H9 (cell line): ENCODE results near the gene NAA25. TPM values are rescaled to one million over a fixed set of nuclear protein-coding genes. Genes with fewer than 3 reads are reported as not detected.

ENCODE experiments used
- DNase-seq: peaks from one replicate; pipeline ENCODE4 v3.0.0-alpha.2; 2017
- H2AFZ ChIP-seq: one replicate; pipeline ENCODE4 v1.6.1; 2013; ENCODE audit warnings: mild to moderate bottlenecking, low read length, control low read depth, moderate library complexity
- H2AK5ac ChIP-seq: 2 replicates; pipeline ENCODE4 v1.6.1; 2013; ENCODE audit warnings: low read length, control low read depth, mixed read lengths; ENCODE audit not compliant: insufficient read length
- H2BK120ac ChIP-seq: one replicate; pipeline ENCODE4 v1.6.1; 2013; ENCODE audit warnings: low read depth, mild to moderate bottlenecking, low read length, control low read depth, inconsistent platforms; ENCODE audit not compliant: poor library complexity, severe bottlenecking
- H2BK12ac ChIP-seq: 2 replicates; pipeline ENCODE4 v1.6.1; 2013; ENCODE audit warnings: low read length, control low read depth, mixed read lengths, low read depth; ENCODE audit not compliant: insufficient read length
- H2BK15ac ChIP-seq: 2 replicates; pipeline ENCODE4 v1.6.1; 2013; ENCODE audit warnings: low read depth, low read length, control low read depth
- H2BK20ac ChIP-seq: one replicate; pipeline ENCODE4 v1.6.1; 2013; ENCODE audit warnings: low read depth, mild to moderate bottlenecking, low read length, control low read depth, inconsistent platforms; ENCODE audit not compliant: poor library complexity, severe bottlenecking
- H2BK5ac ChIP-seq: 2 replicates; pipeline ENCODE4 v1.6.1; 2013; ENCODE audit warnings: low read length, control low read depth, mixed read lengths; ENCODE audit not compliant: insufficient read length
- H3K14ac ChIP-seq: 2 replicates; pipeline ENCODE4 v1.6.1; 2013; ENCODE audit warnings: low read length, control low read depth; ENCODE audit not compliant: insufficient read depth
- H3K18ac ChIP-seq: 2 replicates; pipeline ENCODE4 v1.6.1; 2013; ENCODE audit warnings: low read depth, mild to moderate bottlenecking, mixed read lengths, low read length, control low read depth; ENCODE audit not compliant: insufficient read length
- H3K23ac ChIP-seq: 2 replicates; pipeline ENCODE4 v1.6.1; 2013; ENCODE audit warnings: low read length, control low read depth, mixed read lengths, low read depth; ENCODE audit not compliant: insufficient read length
- H3K23me2 ChIP-seq: 2 replicates; pipeline ENCODE4 v1.6.1; 2013; ENCODE audit warnings: low read depth, mild to moderate bottlenecking, mixed read lengths, low read length, control low read depth; ENCODE audit not compliant: insufficient read length, poor library complexity, severe bottlenecking
- H3K27ac ChIP-seq: 2 replicates; pipeline ENCODE4 v1.5.1; 2013; ENCODE audit warnings: low read length, control low read depth, mixed read lengths, low read depth; ENCODE audit not compliant: insufficient read length
- H3K27me3 ChIP-seq: 2 replicates; pipeline ENCODE4 v1.6.1; 2013; ENCODE audit warnings: low read length, control low read depth, inconsistent platforms; ENCODE audit not compliant: insufficient read depth
- H3K4ac ChIP-seq: 2 replicates; pipeline ENCODE4 v1.6.1; 2013; ENCODE audit warnings: low read depth, mild to moderate bottlenecking, control low read depth, inconsistent platforms, low read length, moderate library complexity
- H3K4me1 ChIP-seq: 2 replicates; pipeline ENCODE4 v1.6.1; 2013; ENCODE audit warnings: low read length, control low read depth, inconsistent platforms; ENCODE audit not compliant: insufficient read depth
- H3K4me2 ChIP-seq: 2 replicates; pipeline ENCODE4 v1.6.1; 2013; ENCODE audit warnings: low read length, control low read depth, mixed read lengths; ENCODE audit not compliant: insufficient read length, insufficient read depth
- H3K56ac ChIP-seq: 2 replicates; pipeline ENCODE4 v1.6.1; 2013; ENCODE audit warnings: low read depth, mild to moderate bottlenecking, mixed read lengths, low read length, control low read depth; ENCODE audit not compliant: insufficient read length
- H3K79me1 ChIP-seq: 2 replicates; pipeline ENCODE4 v1.6.1; 2013; ENCODE audit warnings: low read depth, mild to moderate bottlenecking, moderate library complexity, low read length, control low read depth, inconsistent platforms; ENCODE audit not compliant: insufficient read depth, poor library complexity, severe bottlenecking
- H3K79me2 ChIP-seq: 2 replicates; pipeline ENCODE4 v1.6.1; 2013; ENCODE audit warnings: low read length, control low read depth, inconsistent platforms; ENCODE audit not compliant: insufficient read depth
- H3K9ac ChIP-seq: 2 replicates; pipeline ENCODE4 v1.6.1; 2013; ENCODE audit warnings: low read length, control low read depth, mixed read lengths; ENCODE audit not compliant: insufficient read length; ENCODE audit errors: extremely low read depth
- H3K9me3 ChIP-seq: one replicate; pipeline ENCODE4 v1.6.1; 2013; ENCODE audit warnings: low read depth, low read length, inconsistent platforms; ENCODE audit not compliant: control insufficient read depth
- H3T11ph ChIP-seq: one replicate; pipeline ENCODE4 v1.6.1; 2013; ENCODE audit warnings: mild to moderate bottlenecking, low read length, control low read depth, inconsistent platforms
- H4K20me1 ChIP-seq: one replicate; pipeline ENCODE4 v1.6.1; 2013; ENCODE audit not compliant: control insufficient read depth, insufficient read length, insufficient read depth
- H4K5ac ChIP-seq: 2 replicates; pipeline ENCODE4 v1.6.1; 2013; ENCODE audit warnings: low read depth, mild to moderate bottlenecking, mixed read lengths, low read length, control low read depth; ENCODE audit not compliant: insufficient read length
- H4K8ac ChIP-seq: replicated peaks from 2 replicates; pipeline ENCODE4 v1.6.1; 2013; ENCODE audit warnings: low read length, control low read depth, mixed read lengths, low read depth; ENCODE audit not compliant: insufficient read length
- H4K91ac ChIP-seq: 2 replicates; pipeline ENCODE4 v1.6.1; 2013; ENCODE audit warnings: low read depth, mild to moderate bottlenecking, moderate library complexity, mixed read lengths, low read length, control low read depth; ENCODE audit not compliant: insufficient read length
- H3K27ac Mint-ChIP-seq, 3 experiments: 2 replicates in 2 of 3; 3 replicates in 1 of 3; pipeline ENCODE4 v1.8.0; 2020 to 2021; ENCODE audit warnings: mixed read lengths in 3 of 3, mild to moderate bottlenecking in 1 of 3, moderate library complexity in 1 of 3
- H3K27me3 Mint-ChIP-seq: 2 replicates; pipeline ENCODE4 v1.8.0; 2021; ENCODE audit warnings: low read depth, mild to moderate bottlenecking, moderate library complexity, mixed read lengths
- H3K36me3 Mint-ChIP-seq, 3 experiments: 2 replicates in 2 of 3; 3 replicates in 1 of 3; pipeline ENCODE4 v1.8.0; 2020 to 2021; ENCODE audit warnings: low read depth in 3 of 3, mixed read lengths in 3 of 3; ENCODE audit not compliant: insufficient read depth in 1 of 3
- H3K4me1 Mint-ChIP-seq, 2 experiments: 2 replicates each; pipeline ENCODE4 v1.8.0; 2020; ENCODE audit warnings: mixed read lengths in 2 of 2
- H3K4me3 Mint-ChIP-seq, 2 experiments: 2 replicates in 1 of 2; 3 replicates in 1 of 2; pipeline ENCODE4 v1.8.0; 2020 to 2021; ENCODE audit warnings: mild to moderate bottlenecking in 2 of 2, mixed read lengths in 2 of 2, moderate library complexity in 1 of 2
- H3K9me3 Mint-ChIP-seq, 2 experiments: 2 replicates in 1 of 2; 3 replicates in 1 of 2; pipeline ENCODE4 v1.8.0; 2020; ENCODE audit warnings: mild to moderate bottlenecking in 2 of 2, mixed read lengths in 2 of 2, moderate library complexity in 1 of 2
- CTCF ChIP-seq: fragments of 200-600 bp; sonication (generic); conservative IDR thresholded peaks from 3 replicates; pipeline ENCODE4 v1.8.0; 2021; ENCODE audit warnings: antibody characterized with exemption, mild to moderate bottlenecking
- WGBS: extraction: QIAGEN DNeasy Blood & Tissue Kit; methylation state at CpG from one replicate; pipeline ENCODE4 v1.1.7; 2013; ENCODE audit warnings: missing lambda C conversion rate, low lambda C conversion rate, mixed read lengths; ENCODE audit not compliant: insufficient read length; ENCODE audit errors: extremely low coverage; 5-methylcytosine and 5-hydroxymethylcytosine counted together
- total RNA-seq: library from RNA; stranded (reverse); gene quantifications from 2 replicates; pipeline ENCODE4 v1.2.1, GENCODE V29; 2021

The NAA25 gene
- total RNA-seq, 1 experiment from 2014 or later = 57.1 TPM

- no CpG with 5 or more reads among the region's 8 CpGs for WGBS
- no peaks in the 10 kb centered on the region for H3K4me1 ChIP-seq
- H4K5ac ChIP-seq = no peak overlapping the region
- no peak overlapping the region for H3K56ac ChIP-seq
- H3K14ac ChIP-seq = no peak overlapping the region
- no peaks in the 10 kb centered on the region for H3K79me1 ChIP-seq
- H3K79me2 ChIP-seq = peaks cover 9% of the 10 kb centered on the region; the same call in 1 of the 2 replicates
- no peak overlapping the region for H3K27ac ChIP-seq
- no peak overlapping the region for H3K4ac ChIP-seq
- H3K23ac ChIP-seq = no peak overlapping the region
- no peak overlapping the region for H2AFZ ChIP-seq
- H2BK20ac ChIP-seq = no peak overlapping the region
- Mint-ChIP-seq H3K4me3 (no peak overlapping the region), H3K27ac (peak overlapping the region in 2 of 3 experiments; percentile 40 to 81; a peak in 4 of 7 replicates), H3K4me1 (peaks cover 7 to 8% of the 10 kb centered on the region in 2 experiments), H3K36me3 (peaks cover 21 to 69% (median 50%) of the 10 kb centered on the region in 3 experiments; a peak in 6 of 7 replicates), H3K27me3 (no peaks in the 10 kb centered on the region; the same call in 1 of the 2 replicates), H3K9me3 (peaks cover 0 to 3% of the 10 kb centered on the region in 2 experiments; a peak in 2 of 5 replicates)
- H3K9me3 ChIP-seq = no peaks in the 10 kb centered on the region
- H4K8ac ChIP-seq = no peak overlapping the region
- no peaks in the 10 kb centered on the region for H3K27me3 ChIP-seq
- no peaks in the 10 kb centered on the region for H4K20me1 ChIP-seq
- no peak overlapping the region for H2BK5ac ChIP-seq
- H2AK5ac ChIP-seq = no peak overlapping the region
- H2BK12ac ChIP-seq = no peak overlapping the region
- no peak overlapping the region for H3K4me2 ChIP-seq
- H3K18ac ChIP-seq = no peak overlapping the region
- TF ChIP-seq CTCF = no peak
- H3K9ac ChIP-seq = no peak overlapping the region
- H3T11ph ChIP-seq = no peak overlapping the region
- DNase-seq = no peak
- no peak overlapping the region for H2BK120ac ChIP-seq
- H3K23me2 ChIP-seq = no peaks in the 10 kb centered on the region
- H4K91ac ChIP-seq = no peak overlapping the region
- H2BK15ac ChIP-seq = no peak overlapping the region
Observed at GRCh38 chr12:112020947-112021457, 87.6 kb downstream of the NAA25 start.
